CD14-positive monocyte (primary cell): Measurements from ENCODE around the gene SCN8A. TPM values are rescaled to one million over a fixed set of nuclear protein-coding genes. Genes with fewer than 3 reads are reported as not detected.

ENCODE experiments used
- DNase-seq, 3 donors: peaks; one replicate each; pipeline ENCODE4 v3.0.0-alpha.2; 2011 to 2022
- H2AFZ ChIP-seq: 2 replicates; pipeline ENCODE4 v1.6.0; 2012; ENCODE audit warnings: mild to moderate bottlenecking, low read depth, low read length, inconsistent platforms; ENCODE audit not compliant: insufficient read depth, poor library complexity, severe bottlenecking
- H3K27ac ChIP-seq, 2 donors: 1 replicate in 1 of 2; 2 replicates in 1 of 2; pipeline ENCODE4 v1.5.1; 2012 to 2013; ENCODE audit warnings: low read length in 2 of 2, control low read depth in 1 of 2, inconsistent platforms in 1 of 2, low read depth in 1 of 2, mild to moderate bottlenecking in 1 of 2
- H3K27me3 ChIP-seq, 2 donors: one replicate each; pipeline versions ENCODE4 v1.6.0 to v1.6.1; 2011 to 2013; ENCODE audit warnings: low read length in 2 of 2; ENCODE audit not compliant: control insufficient read depth in 2 of 2, insufficient read depth in 2 of 2
- H3K36me3 ChIP-seq, 2 donors: replicated peaks in 1 of 2; 1 replicate in 1 of 2; 2 replicates in 1 of 2; pipeline versions ENCODE4 v1.5.1 to v1.6.1; 2012 to 2013; ENCODE audit warnings: low read length in 2 of 2, control low read depth in 1 of 2, inconsistent platforms in 1 of 2, mild to moderate bottlenecking in 1 of 2; ENCODE audit not compliant: insufficient read depth in 2 of 2, control insufficient read depth in 1 of 2
- H3K4me1 ChIP-seq, 2 donors: 1 replicate in 1 of 2; 2 replicates in 1 of 2; pipeline versions ENCODE4 v1.5.1 to v1.6.1; 2012 to 2013; ENCODE audit warnings: low read length in 2 of 2, control low read depth in 1 of 2, inconsistent platforms in 1 of 2, mild to moderate bottlenecking in 1 of 2, moderate library complexity in 1 of 2; ENCODE audit not compliant: insufficient read depth in 2 of 2, control insufficient read depth in 1 of 2
- H3K4me2 ChIP-seq: replicated peaks from 2 replicates; pipeline ENCODE3; 2012; ENCODE audit warnings: low read length, moderate library complexity, mild to moderate bottlenecking; ENCODE audit not compliant: poor library complexity, severe bottlenecking; ENCODE audit errors: extremely low read depth
- H3K4me3 ChIP-seq, 3 experiments: fragments of 200-600 bp in 1 of 3; sonication (generic) in 1 of 3; replicated peaks in 1 of 3; 1 replicate in 2 of 3; 2 replicates in 1 of 3; pipeline ENCODE4 v1.5.1; 2011 to 2013; ENCODE audit warnings: low read length in 3 of 3, mild to moderate bottlenecking in 3 of 3, control low read depth in 2 of 3, low read depth in 2 of 3, inconsistent platforms in 1 of 3, moderate library complexity in 1 of 3
- H3K79me2 ChIP-seq: 2 replicates; pipeline ENCODE4 v1.6.0; 2012; ENCODE audit warnings: mild to moderate bottlenecking, control low read depth, inconsistent platforms, low read length, moderate library complexity; ENCODE audit not compliant: insufficient read depth
- H3K9ac ChIP-seq: 2 replicates; pipeline ENCODE4 v1.6.0; 2017; ENCODE audit warnings: low read length, mild to moderate bottlenecking; ENCODE audit not compliant: insufficient read depth, poor library complexity, severe bottlenecking
- H3K9me3 ChIP-seq, 2 donors: replicated peaks in 1 of 2; 1 replicate in 1 of 2; 2 replicates in 1 of 2; pipeline versions ENCODE4 v1.5.1 to v1.6.1; 2012 to 2013; ENCODE audit warnings: low read length in 2 of 2, control low read depth in 1 of 2; ENCODE audit not compliant: control insufficient read depth in 1 of 2, insufficient read depth in 1 of 2
- H4K20me1 ChIP-seq: 2 replicates; pipeline ENCODE4 v1.6.0; 2012; ENCODE audit warnings: mild to moderate bottlenecking, low read length, control low read depth, moderate library complexity; ENCODE audit not compliant: insufficient read depth
- H3K27ac Mint-ChIP-seq, 7 donors: one replicate each; pipeline ENCODE4 v1.8.0; 2020; ENCODE audit warnings: mild to moderate bottlenecking in 7 of 7, mixed read lengths in 7 of 7, moderate library complexity in 6 of 7, inconsistent platforms in 2 of 7
- H3K27me3 Mint-ChIP-seq, 3 donors: one replicate each; pipeline ENCODE4 v1.8.0; 2021 to 2022; ENCODE audit warnings: low read depth in 3 of 3, mild to moderate bottlenecking in 3 of 3, mixed read lengths in 3 of 3, moderate library complexity in 3 of 3, inconsistent platforms in 1 of 3
- H3K36me3 Mint-ChIP-seq, 2 donors: one replicate each; pipeline ENCODE4 v1.8.0; 2020; ENCODE audit warnings: mixed read lengths in 2 of 2, inconsistent platforms in 1 of 2, mild to moderate bottlenecking in 1 of 2
- H3K4me1 Mint-ChIP-seq: one replicate; pipeline ENCODE4 v1.8.0; 2020; ENCODE audit warnings: mild to moderate bottlenecking, mixed read lengths
- H3K4me3 Mint-ChIP-seq, 2 donors: one replicate each; pipeline ENCODE4 v1.8.0; 2020; ENCODE audit warnings: mild to moderate bottlenecking in 2 of 2, mixed read lengths in 2 of 2, moderate library complexity in 1 of 2
- H3K9me3 Mint-ChIP-seq, 7 donors: one replicate each; pipeline ENCODE4 v1.8.0; 2020 to 2022; ENCODE audit warnings: mixed read lengths in 7 of 7, mild to moderate bottlenecking in 6 of 7, moderate library complexity in 6 of 7, inconsistent platforms in 2 of 7
- CTCF ChIP-seq: fragments of 200-600 bp; IDR thresholded peaks from one replicate; pipeline ENCODE4 v1.8.0; 2022; ENCODE audit warnings: antibody characterized with exemption, mild to moderate bottlenecking
- whole genome bisulfite sequencing: methylation state at CpG from one replicate; pipeline ENCODE4 v1.1.5; 2013; ENCODE audit warnings: missing lambda C conversion rate; ENCODE audit not compliant: insufficient coverage; 5-methylcytosine and 5-hydroxymethylcytosine counted together
- intact Hi-C, 2 donors: fragments of 100-400 bp; cut with micrococcal nuclease; formaldehyde crosslinking; loops; one replicate each; pipeline versions ENCODE4 v1.15.0 to v1.15.1; 2023
- polyA plus RNA-seq, 3 donors: library from polyadenylated mRNA; depleted of rRNA in 1 of 3; unstranded in 2 of 3; stranded (reverse) in 1 of 3; fragments of 300-500 nt in 2 of 3; fragments of >200 nt in 1 of 3; fragmentation: Illumina TruSeq in 2 of 3; gene quantifications; 1 replicate in 2 of 3; 2 replicates in 1 of 3; pipeline ENCODE4 v1.2.3, GENCODE V29; 2012 to 2021

Gene SCN8A
- polyA plus RNA-seq, 3 donors: 0.03 TPM; not detected in 2

- no peak for TF ChIP-seq CTCF
- Histone ChIP-seq H3K36me3 (no peaks in the 10 kb centered on the region), H3K27ac (no peak overlapping the region), H3K9me3 (no peaks in the 10 kb centered on the region), H3K4me2 (no peak overlapping the region), H3K4me1 (no peaks in the 10 kb centered on the region), H4K20me1 (no peaks in the 10 kb centered on the region), H3K4me3 (no peak overlapping the region), H2AFZ (no peak overlapping the region), H3K27me3 (no peaks in the 10 kb centered on the region), H3K79me2 (no peaks in the 10 kb centered on the region), H3K9ac (no peak overlapping the region)
- Mint-ChIP-seq H3K27ac (no peak overlapping the region), H3K36me3 (no peaks in the 10 kb centered on the region), H3K4me3 (no peak overlapping the region), H3K9me3 (no peaks in the 10 kb centered on the region), H3K4me1 (no peaks in the 10 kb centered on the region), H3K27me3 (peaks cover 0 to 1% (median 0%) of the 10 kb centered on the region in 3 donors)
- no peak for DNase-seq
- intact Hi-C loops: no loop called here
Measured at GRCh38 chr12:51663390-51663789, 72.4 kb downstream of the SCN8A start.

GRCh38 chr12:51666696-51667095 is 75.7 kb downstream of the SCN8A start:
- H3K27ac ChIP-seq: no peak overlapping the region
- no peak overlapping the region for H3K4me2 ChIP-seq
- no peaks in the 10 kb centered on the region for H3K9me3 ChIP-seq
- H3K9me3 Mint-ChIP-seq: no peaks in the 10 kb centered on the region
- H3K4me3 ChIP-seq: no peak overlapping the region
- DNase-seq: no peak
- H3K4me1 ChIP-seq: no peaks in the 10 kb centered on the region
- no peaks in the 10 kb centered on the region for H3K27me3 ChIP-seq
- H3K79me2 ChIP-seq: no peaks in the 10 kb centered on the region
- H2AFZ ChIP-seq: no peak overlapping the region
- H3K36me3 Mint-ChIP-seq: no peaks in the 10 kb centered on the region
- no peaks in the 10 kb centered on the region for H3K36me3 ChIP-seq
- 61% methylated on average over 2 of the region's 5 CpGs for WGBS
- peaks cover 0 to 2% (median 0%) of the 10 kb centered on the region in 3 donors for H3K27me3 Mint-ChIP-seq
- TF ChIP-seq CTCF: no peak
- no peak overlapping the region for H3K4me3 Mint-ChIP-seq
- no peaks in the 10 kb centered on the region for H4K20me1 ChIP-seq
- H3K4me1 Mint-ChIP-seq: peaks cover 4% of the 10 kb centered on the region
- H3K27ac Mint-ChIP-seq: no peak overlapping the region
- intact Hi-C loops: no loop called here
- H3K9ac ChIP-seq: no peak overlapping the region
